Cardiac fibroblast (primary cell): Measurements from ENCODE around the gene CHST10.

ENCODE experiments used
- DNase-seq, 2 donors: peaks; one replicate each; pipeline versions ENCODE4 v3.0.0 to v3.0.0-alpha.2; 2010; ENCODE audit warnings: low read depth in 2 of 2
- H3K4me3 ChIP-seq, 2 donors: replicated peaks in 1 of 2; 1 replicate in 1 of 2; 2 replicates in 1 of 2; pipeline ENCODE4 v1.5.1; 2011; ENCODE audit warnings: low read depth in 2 of 2, low read length in 2 of 2, mild to moderate bottlenecking in 2 of 2, moderate library complexity in 1 of 2
- TF ChIP-seq, protein P1 (sequence below): IDR thresholded peaks from one replicate; pipeline ENCODE4 v1.5.1; 2011; ENCODE audit warnings: low read depth, mild to moderate bottlenecking, low read length, inconsistent platforms

Gene CHST10

DNA sequence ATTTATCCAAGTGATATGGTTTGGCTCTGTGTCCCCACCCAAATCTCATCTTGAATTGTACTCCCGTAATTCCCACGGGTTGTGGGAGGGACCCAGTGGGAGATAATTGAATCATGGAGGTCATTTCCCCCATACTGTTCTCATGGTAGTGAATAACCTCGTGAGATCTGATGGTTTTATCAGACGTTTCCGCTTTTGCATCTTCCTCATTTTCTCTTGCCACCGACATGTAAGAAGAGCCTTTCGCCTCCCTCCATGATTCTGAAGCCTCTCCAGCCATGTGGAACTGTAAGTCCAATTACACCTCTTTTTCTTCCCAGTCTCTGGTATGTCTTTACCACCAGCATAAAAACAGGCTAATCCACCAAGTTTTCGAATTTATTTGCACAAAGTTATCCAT lies 20.3 kb upstream of the CHST10 start:
- TF ChIP-seq, protein P1, sequence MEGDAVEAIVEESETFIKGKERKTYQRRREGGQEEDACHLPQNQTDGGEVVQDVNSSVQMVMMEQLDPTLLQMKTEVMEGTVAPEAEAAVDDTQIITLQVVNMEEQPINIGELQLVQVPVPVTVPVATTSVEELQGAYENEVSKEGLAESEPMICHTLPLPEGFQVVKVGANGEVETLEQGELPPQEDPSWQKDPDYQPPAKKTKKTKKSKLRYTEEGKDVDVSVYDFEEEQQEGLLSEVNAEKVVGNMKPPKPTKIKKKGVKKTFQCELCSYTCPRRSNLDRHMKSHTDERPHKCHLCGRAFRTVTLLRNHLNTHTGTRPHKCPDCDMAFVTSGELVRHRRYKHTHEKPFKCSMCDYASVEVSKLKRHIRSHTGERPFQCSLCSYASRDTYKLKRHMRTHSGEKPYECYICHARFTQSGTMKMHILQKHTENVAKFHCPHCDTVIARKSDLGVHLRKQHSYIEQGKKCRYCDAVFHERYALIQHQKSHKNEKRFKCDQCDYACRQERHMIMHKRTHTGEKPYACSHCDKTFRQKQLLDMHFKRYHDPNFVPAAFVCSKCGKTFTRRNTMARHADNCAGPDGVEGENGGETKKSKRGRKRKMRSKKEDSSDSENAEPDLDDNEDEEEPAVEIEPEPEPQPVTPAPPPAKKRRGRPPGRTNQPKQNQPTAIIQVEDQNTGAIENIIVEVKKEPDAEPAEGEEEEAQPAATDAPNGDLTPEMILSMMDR = no peak
- H3K4me3 ChIP-seq = no peak overlapping the region
- DNase-seq = no peak

- no peak for DNase-seq
- TF ChIP-seq, protein P1 = no peak
- H3K4me3 ChIP-seq = no peak overlapping the region
Observed at GRCh38 chr2:100429726-100430125, 12.3 kb upstream of the CHST10 start.

DNA sequence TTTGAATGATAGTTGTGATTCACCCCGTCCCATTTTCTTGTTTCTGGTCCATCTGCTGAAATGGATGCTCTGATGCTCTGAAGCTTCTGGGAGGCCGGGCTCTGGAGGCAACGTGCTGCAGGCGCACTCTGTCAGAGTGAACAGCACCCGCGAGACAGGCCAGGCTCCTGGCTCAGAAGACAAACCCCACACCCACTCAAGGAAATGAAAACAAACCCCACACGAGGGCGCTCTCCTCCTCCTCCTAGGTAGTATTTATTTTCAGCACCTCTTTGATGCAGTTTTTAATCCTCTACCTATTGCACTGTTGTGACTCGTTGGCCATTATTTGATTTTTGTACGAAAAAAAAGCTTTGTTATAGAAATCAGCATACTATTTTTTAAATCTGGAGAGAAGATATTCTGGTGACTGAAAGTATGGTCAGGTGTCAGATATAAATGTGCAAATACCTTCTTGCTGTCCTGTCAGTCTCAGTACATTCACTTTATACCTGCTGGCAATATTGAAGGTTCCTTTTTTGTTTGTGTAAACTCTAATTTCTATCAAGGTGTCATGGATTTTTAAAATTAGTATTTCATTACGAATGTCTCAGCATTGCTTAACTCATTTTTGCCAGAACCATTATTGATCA lies 10.3 kb upstream of the CHST10 start:
- peak; percentile 55 to 70 for DNase-seq
- TF ChIP-seq, protein P1 = peak; percentile 43
- no peak overlapping the region for H3K4me3 ChIP-seq

- DNase-seq = no peak
- no peak overlapping the region for H3K4me3 ChIP-seq
- TF ChIP-seq, protein P1 = no peak
Observed at GRCh38 chr2:100427111-100427510, 9.6 kb upstream of the CHST10 start.

DNA sequence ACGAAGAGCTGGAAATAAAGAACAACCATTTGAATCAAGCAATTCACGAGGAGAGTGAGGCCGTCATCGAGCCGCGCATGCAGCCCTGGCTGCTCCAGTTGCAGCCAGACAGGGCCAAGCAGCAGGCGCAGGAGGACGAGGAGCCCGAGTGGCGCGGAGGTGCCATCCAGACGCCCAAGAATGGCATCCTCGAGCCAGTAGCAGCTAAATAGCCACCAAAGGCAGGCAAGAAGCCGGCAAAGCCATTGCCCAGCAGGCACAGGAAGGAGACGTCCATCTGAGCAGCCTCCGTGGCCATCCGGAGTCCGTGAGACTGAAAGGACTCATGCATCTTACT lies 8.9 kb upstream of the CHST10 start:
- TF ChIP-seq, protein P1 = no peak
- DNase-seq = no peak
- H3K4me3 ChIP-seq = no peak overlapping the region

- DNase-seq = no peak
- no peak overlapping the region for H3K4me3 ChIP-seq
- TF ChIP-seq, protein P1 = no peak
Observed at GRCh38 chr2:100425573-100426383, 8.3 kb upstream of the CHST10 start.
